ENCODE measurements around the gene VPS13C.

DNA sequence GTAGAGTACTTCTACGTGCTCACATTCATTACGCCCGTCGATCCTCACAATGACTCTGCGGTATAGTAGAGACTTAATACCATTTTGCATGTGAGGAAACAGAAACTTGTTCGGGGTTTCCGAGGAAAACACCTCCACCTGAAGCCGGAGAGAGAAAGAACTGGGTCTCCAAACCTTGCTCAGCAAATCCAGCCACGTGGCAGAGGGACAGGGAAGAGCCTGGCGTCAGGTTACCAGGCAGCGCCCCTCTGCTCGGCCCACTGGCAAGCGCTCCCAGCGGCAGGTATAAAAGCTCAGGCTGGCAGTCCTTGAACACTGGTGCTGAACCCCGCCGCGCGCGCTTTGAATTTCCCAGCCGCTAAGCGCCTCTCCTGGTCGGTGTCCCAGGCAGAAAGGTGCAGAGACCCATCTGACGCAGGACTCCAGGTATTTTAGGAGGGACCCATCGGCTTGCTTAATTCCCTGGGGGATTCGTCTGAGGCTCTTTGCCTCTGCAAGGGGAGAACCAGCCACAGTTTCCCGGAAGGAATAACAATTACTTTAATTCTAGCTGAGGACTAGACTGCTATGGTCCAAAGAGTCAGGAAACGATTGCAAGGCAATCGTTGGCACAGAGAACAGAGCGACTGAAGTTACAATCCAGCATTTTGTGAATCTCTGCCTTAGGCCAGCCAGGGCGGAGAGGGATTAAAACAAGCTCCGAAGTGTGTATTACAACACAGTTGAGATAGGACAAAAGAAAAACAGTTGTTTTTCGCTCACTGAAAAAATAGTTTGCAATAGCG lies 6.6 kb upstream of the VPS13C start, which contains the start of gene C2CD4A:
- TF ChIP-seq, protein P1, sequence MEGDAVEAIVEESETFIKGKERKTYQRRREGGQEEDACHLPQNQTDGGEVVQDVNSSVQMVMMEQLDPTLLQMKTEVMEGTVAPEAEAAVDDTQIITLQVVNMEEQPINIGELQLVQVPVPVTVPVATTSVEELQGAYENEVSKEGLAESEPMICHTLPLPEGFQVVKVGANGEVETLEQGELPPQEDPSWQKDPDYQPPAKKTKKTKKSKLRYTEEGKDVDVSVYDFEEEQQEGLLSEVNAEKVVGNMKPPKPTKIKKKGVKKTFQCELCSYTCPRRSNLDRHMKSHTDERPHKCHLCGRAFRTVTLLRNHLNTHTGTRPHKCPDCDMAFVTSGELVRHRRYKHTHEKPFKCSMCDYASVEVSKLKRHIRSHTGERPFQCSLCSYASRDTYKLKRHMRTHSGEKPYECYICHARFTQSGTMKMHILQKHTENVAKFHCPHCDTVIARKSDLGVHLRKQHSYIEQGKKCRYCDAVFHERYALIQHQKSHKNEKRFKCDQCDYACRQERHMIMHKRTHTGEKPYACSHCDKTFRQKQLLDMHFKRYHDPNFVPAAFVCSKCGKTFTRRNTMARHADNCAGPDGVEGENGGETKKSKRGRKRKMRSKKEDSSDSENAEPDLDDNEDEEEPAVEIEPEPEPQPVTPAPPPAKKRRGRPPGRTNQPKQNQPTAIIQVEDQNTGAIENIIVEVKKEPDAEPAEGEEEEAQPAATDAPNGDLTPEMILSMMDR (IDR thresholded peaks at IDR 0.05; ENCODE audit: insufficient read depth, low read length, poor library complexity, severe bottlenecking), result no peak
- no peak for TF ChIP-seq EZH2phosphoT487 (conservative IDR thresholded peaks at IDR 0.05; ENCODE audit: low read length)

All from SU-DHL-6 (cell line).